A375 (cell line): Measurements from ENCODE around the gene ZSCAN10. TPM values are rescaled to one million over a fixed set of nuclear protein-coding genes. Genes with fewer than 3 reads are reported as not detected.

Source experiments
- small RNA-seq: library from RNA; depleted of rRNA; stranded (forward); fragments of <200 nt; gene quantifications from one replicate; pipeline ENCODE3, GENCODE V24; 2014
- total RNA-seq: library from RNA; depleted of rRNA; stranded (reverse); fragments of >200 nt; shearing (Covaris generic); gene quantifications from 2 replicates; pipeline ENCODE4 v1.2.3, GENCODE V29; 2014; rRNA removed

The ZSCAN10 gene
- total RNA-seq: 0.26 and 2.2 TPM in 2 replicates

GRCh38 chr16:3098459-3099394 is at the start of gene ZSCAN10:
Gene ZSCAN10 (minus strand): TSS chr16:3099294. CDS start chr16:3092937, 6,357 bp downstream.

GRCh38 chr16:3134338-3135125 is 35.4 kb upstream of the ZSCAN10 start, which contains the start of gene ZNF213:
Gene ZNF213 (plus strand): TSS chr16:3135029. CDS start chr16:3137281, 2,252 bp downstream.

GRCh38 chr16:3112058-3112880 is 13.2 kb upstream of the ZSCAN10 start, which contains the start of gene ZNF205:
Gene ZNF205 (plus strand): TSS chr16:3112586. CDS start chr16:3113431, 845 bp downstream.

GRCh38 chr16:3065069-3065741 is 33.9 kb downstream of the ZSCAN10 start, which contains the start of gene IL32:
Gene IL32 (plus strand): TSS chr16:3065640. CDS start chr16:3065812, 172 bp downstream.

GRCh38 chr16:3045758-3046640 is 53.1 kb downstream of the ZSCAN10 start, which contains the start of gene MMP25:
Gene MMP25 (plus strand): TSS chr16:3046561. CDS start chr16:3046918, 357 bp downstream.

Small RNA genes within 50 kb of the gene (small RNA-seq; reads per million reads assigned to genes)
- 0.21 reads per million for gene RNU1-22P

Other genes starting within 250 kb of the ZSCAN10 start
- not detected in 2 replicates for gene PRSS22, start 241.1 kb downstream of the ZSCAN10 start, total RNA-seq
- 68.2 and 79.2 TPM in 2 replicates for gene FLYWCH2, start 216.1 kb downstream of the ZSCAN10 start, total RNA-seq
- 41.3 and 52.4 TPM in 2 replicates for gene FLYWCH1, start 187.4 kb downstream of the ZSCAN10 start, total RNA-seq
- 2.4 and 4.1 TPM in 2 replicates for gene KREMEN2, start 135.0 kb downstream of the ZSCAN10 start, total RNA-seq
- gene PAQR4, start 129.9 kb downstream of the ZSCAN10 start, total RNA-seq: 53.7 and 63.3 TPM in 2 replicates
- gene PKMYT1, start 118.8 kb downstream of the ZSCAN10 start, total RNA-seq: 43.6 and 56.7 TPM in 2 replicates
- gene CLDN9, start 86.4 kb downstream of the ZSCAN10 start, total RNA-seq: not detected in 2 replicates
- gene CLDN6, start 81.1 kb downstream of the ZSCAN10 start, total RNA-seq: not detected in 2 replicates
- gene TNFRSF12A, start 78.9 kb downstream of the ZSCAN10 start, total RNA-seq: 716 and 822 TPM in 2 replicates
- 126 and 144 TPM in 2 replicates for gene HCFC1R1, start 75.4 kb downstream of the ZSCAN10 start, total RNA-seq
- gene THOC6, start 75.3 kb downstream of the ZSCAN10 start, total RNA-seq: 63.8 and 65.4 TPM in 2 replicates
- gene BICDL2, start 62.4 kb downstream of the ZSCAN10 start, total RNA-seq: not detected in 2 replicates
- gene MMP25, start 52.7 kb downstream of the ZSCAN10 start, total RNA-seq: 0.16 and 0.75 TPM in 2 replicates
- gene IL32, start 33.7 kb downstream of the ZSCAN10 start, total RNA-seq: 2.2 TPM in 1 of 2 replicates, not detected in the other
- gene ZNF205, start 13.3 kb upstream of the ZSCAN10 start, total RNA-seq: 16.9 and 18.4 TPM in 2 replicates
- 5.2 and 6.7 TPM in 2 replicates for gene ZNF213, start 35.7 kb upstream of the ZSCAN10 start, total RNA-seq
- gene OR1F1, start 88.9 kb upstream of the ZSCAN10 start, total RNA-seq: not detected in 2 replicates
- 14.2 and 15.4 TPM in 2 replicates for gene ZNF200, start 135.9 kb upstream of the ZSCAN10 start, total RNA-seq
- gene MEFV, start 157.3 kb upstream of the ZSCAN10 start, total RNA-seq: 0.38 TPM in 1 of 2 replicates, not detected in the other
- gene ZNF263, start 184.2 kb upstream of the ZSCAN10 start, total RNA-seq: 88.5 and 92.5 TPM in 2 replicates
- gene TIGD7, start 206.1 kb upstream of the ZSCAN10 start, total RNA-seq: 5.0 and 6.7 TPM in 2 replicates
- gene ZNF75A, start 206.2 kb upstream of the ZSCAN10 start, total RNA-seq: 16.6 and 21.6 TPM in 2 replicates